Ovary (tissue), 3 donors: ENCODE measurements around the gene RCE1.

Experiments used
- EP300 ChIP-seq: sonication (generic); formaldehyde crosslinking; IDR thresholded peaks from one replicate; pipeline ENCODE4 v1.6.1; 2017; ENCODE audit warnings: antibody characterized with exemption
- TF ChIP-seq, protein P1 (sequence below), 3 donors: fragments of 450-650 bp in 2 of 3; fragments of 200-600 bp in 1 of 3; IDR thresholded peaks; one replicate each; pipeline versions ENCODE4 v1.5.1 to v1.8.0; 2016 to 2022; ENCODE audit warnings: antibody characterized with exemption in 3 of 3, mild to moderate bottlenecking in 1 of 3
- donor health status: DM: no; HTN: no; CAD: no.

GRCh38 chr11:66874232-66874631 is 31.0 kb downstream of the RCE1 start:
- TF ChIP-seq, protein P1, sequence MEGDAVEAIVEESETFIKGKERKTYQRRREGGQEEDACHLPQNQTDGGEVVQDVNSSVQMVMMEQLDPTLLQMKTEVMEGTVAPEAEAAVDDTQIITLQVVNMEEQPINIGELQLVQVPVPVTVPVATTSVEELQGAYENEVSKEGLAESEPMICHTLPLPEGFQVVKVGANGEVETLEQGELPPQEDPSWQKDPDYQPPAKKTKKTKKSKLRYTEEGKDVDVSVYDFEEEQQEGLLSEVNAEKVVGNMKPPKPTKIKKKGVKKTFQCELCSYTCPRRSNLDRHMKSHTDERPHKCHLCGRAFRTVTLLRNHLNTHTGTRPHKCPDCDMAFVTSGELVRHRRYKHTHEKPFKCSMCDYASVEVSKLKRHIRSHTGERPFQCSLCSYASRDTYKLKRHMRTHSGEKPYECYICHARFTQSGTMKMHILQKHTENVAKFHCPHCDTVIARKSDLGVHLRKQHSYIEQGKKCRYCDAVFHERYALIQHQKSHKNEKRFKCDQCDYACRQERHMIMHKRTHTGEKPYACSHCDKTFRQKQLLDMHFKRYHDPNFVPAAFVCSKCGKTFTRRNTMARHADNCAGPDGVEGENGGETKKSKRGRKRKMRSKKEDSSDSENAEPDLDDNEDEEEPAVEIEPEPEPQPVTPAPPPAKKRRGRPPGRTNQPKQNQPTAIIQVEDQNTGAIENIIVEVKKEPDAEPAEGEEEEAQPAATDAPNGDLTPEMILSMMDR (IDR thresholded peaks at IDR 0.05): no peak
- no peak for TF ChIP-seq EP300
